Panc1 (cell line): ENCODE data around the gene IL18RAP.

ENCODE experiments used
- POLR2AphosphoS5 ChIP-seq: IDR thresholded peaks from 2 replicates; pipeline ENCODE4 v1.6.1; 2012; ENCODE audit warnings: mild to moderate bottlenecking, low read depth, low read length, moderate library complexity
- TF ChIP-seq, protein P1 (sequence below): fragments of 450-650 bp; IDR thresholded peaks from 2 replicates; pipeline ENCODE4 v1.5.1; 2017; ENCODE audit warnings: mild to moderate bottlenecking
- TF ChIP-seq, protein P2 (sequence below), 2 experiments: IDR thresholded peaks; 2 replicates each; pipeline ENCODE4 v1.6.1; 2011 to 2012; ENCODE audit warnings: low read depth in 2 of 2, control low read depth in 1 of 2, low read length in 1 of 2, mild to moderate bottlenecking in 1 of 2, moderate library complexity in 1 of 2; ENCODE audit not compliant: insufficient read depth in 1 of 2

DNA sequence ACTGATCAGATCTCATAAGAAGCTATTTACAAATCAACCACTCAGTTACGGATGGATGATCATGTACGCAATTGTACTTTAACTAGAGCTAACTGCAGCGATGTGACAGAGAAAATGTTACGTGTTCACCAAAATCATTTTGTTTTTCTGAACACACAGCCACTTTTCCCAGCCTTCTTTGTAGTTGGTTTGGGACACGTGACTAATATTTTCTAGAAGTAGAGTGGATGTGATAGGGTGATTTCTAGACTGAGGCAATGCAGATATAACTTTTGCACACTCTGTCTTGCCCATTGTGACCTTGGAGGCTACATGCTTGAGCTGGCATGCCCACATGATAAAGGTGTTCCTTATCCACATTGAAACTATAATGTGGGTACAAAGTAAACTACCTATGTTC is 40.2 kb downstream of the IL18RAP start:
- TF ChIP-seq, protein P1, sequence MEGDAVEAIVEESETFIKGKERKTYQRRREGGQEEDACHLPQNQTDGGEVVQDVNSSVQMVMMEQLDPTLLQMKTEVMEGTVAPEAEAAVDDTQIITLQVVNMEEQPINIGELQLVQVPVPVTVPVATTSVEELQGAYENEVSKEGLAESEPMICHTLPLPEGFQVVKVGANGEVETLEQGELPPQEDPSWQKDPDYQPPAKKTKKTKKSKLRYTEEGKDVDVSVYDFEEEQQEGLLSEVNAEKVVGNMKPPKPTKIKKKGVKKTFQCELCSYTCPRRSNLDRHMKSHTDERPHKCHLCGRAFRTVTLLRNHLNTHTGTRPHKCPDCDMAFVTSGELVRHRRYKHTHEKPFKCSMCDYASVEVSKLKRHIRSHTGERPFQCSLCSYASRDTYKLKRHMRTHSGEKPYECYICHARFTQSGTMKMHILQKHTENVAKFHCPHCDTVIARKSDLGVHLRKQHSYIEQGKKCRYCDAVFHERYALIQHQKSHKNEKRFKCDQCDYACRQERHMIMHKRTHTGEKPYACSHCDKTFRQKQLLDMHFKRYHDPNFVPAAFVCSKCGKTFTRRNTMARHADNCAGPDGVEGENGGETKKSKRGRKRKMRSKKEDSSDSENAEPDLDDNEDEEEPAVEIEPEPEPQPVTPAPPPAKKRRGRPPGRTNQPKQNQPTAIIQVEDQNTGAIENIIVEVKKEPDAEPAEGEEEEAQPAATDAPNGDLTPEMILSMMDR, result no peak
- no peak for TF ChIP-seq POLR2AphosphoS5
- TF ChIP-seq, protein P2, sequence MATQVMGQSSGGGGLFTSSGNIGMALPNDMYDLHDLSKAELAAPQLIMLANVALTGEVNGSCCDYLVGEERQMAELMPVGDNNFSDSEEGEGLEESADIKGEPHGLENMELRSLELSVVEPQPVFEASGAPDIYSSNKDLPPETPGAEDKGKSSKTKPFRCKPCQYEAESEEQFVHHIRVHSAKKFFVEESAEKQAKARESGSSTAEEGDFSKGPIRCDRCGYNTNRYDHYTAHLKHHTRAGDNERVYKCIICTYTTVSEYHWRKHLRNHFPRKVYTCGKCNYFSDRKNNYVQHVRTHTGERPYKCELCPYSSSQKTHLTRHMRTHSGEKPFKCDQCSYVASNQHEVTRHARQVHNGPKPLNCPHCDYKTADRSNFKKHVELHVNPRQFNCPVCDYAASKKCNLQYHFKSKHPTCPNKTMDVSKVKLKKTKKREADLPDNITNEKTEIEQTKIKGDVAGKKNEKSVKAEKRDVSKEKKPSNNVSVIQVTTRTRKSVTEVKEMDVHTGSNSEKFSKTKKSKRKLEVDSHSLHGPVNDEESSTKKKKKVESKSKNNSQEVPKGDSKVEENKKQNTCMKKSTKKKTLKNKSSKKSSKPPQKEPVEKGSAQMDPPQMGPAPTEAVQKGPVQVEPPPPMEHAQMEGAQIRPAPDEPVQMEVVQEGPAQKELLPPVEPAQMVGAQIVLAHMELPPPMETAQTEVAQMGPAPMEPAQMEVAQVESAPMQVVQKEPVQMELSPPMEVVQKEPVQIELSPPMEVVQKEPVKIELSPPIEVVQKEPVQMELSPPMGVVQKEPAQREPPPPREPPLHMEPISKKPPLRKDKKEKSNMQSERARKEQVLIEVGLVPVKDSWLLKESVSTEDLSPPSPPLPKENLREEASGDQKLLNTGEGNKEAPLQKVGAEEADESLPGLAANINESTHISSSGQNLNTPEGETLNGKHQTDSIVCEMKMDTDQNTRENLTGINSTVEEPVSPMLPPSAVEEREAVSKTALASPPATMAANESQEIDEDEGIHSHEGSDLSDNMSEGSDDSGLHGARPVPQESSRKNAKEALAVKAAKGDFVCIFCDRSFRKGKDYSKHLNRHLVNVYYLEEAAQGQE (IDR thresholded peaks at IDR 0.05; ENCODE audit: insufficient read depth in 1 of 2, low read depth in 2 of 2, low read length in 1 of 2), result no peak
